Esophagus (tissue), 2 donors: ENCODE data around the gene MICU2. TPM values are rescaled to one million over a fixed set of nuclear protein-coding genes. Genes with fewer than 3 reads are reported as not detected.

Source experiments
- H3K27ac ChIP-seq, 2 donors: one replicate each; pipeline ENCODE4 v1.5.1; 2013; ENCODE audit warnings: low read depth in 2 of 2, mild to moderate bottlenecking in 2 of 2, inconsistent platforms in 1 of 2, low read length in 1 of 2, moderate library complexity in 1 of 2
- H3K27me3 ChIP-seq, 2 donors: one replicate each; pipeline ENCODE4 v1.6.1; 2013; ENCODE audit warnings: low read length in 2 of 2, control low read depth in 1 of 2, mild to moderate bottlenecking in 1 of 2; ENCODE audit not compliant: insufficient read depth in 2 of 2, control insufficient read depth in 1 of 2
- H3K36me3 ChIP-seq, 2 donors: one replicate each; pipeline ENCODE4 v1.6.1; 2013; ENCODE audit warnings: low read length in 1 of 2; ENCODE audit not compliant: control insufficient read depth in 2 of 2, insufficient read depth in 2 of 2
- H3K4me1 ChIP-seq, 2 donors: one replicate each; pipeline ENCODE4 v1.6.1; 2013; ENCODE audit warnings: low read length in 1 of 2; ENCODE audit not compliant: control insufficient read depth in 2 of 2, insufficient read depth in 2 of 2
- H3K4me3 ChIP-seq, 2 donors: one replicate each; pipeline ENCODE4 v1.5.1; 2013; ENCODE audit warnings: low read length in 2 of 2, mild to moderate bottlenecking in 2 of 2, low read depth in 1 of 2, moderate library complexity in 1 of 2
- H3K9me3 ChIP-seq, 2 donors: one replicate each; pipeline ENCODE4 v1.6.1; 2013; ENCODE audit warnings: mild to moderate bottlenecking in 2 of 2, low read depth in 1 of 2, low read length in 1 of 2, moderate library complexity in 1 of 2; ENCODE audit not compliant: control insufficient read depth in 2 of 2, insufficient read depth in 1 of 2
- WGBS, 2 donors: extraction: QIAGEN DNeasy Blood & Tissue Kit; methylation state at CpG; one replicate each; pipeline ENCODE4 v1.1.7; 2013; 5-methylcytosine and 5-hydroxymethylcytosine counted together
- polyA plus RNA-seq, 2 donors: library from polyadenylated mRNA; stranded (reverse); fragments of 200-250 nt; gene quantifications; one replicate each; pipeline ENCODE4 v1.2.3, GENCODE V29; 2013
- donor health status: healthy with polysubstance abuse.
- donor health status: Bipolar disorder and iron deficiency.

Gene MICU2
- polyA plus RNA-seq, 2 donors = 23.6 to 26.3 TPM

- no peak overlapping the region for H3K4me3 ChIP-seq
- no peaks in the 10 kb centered on the region for H3K27me3 ChIP-seq
- no peaks in the 10 kb centered on the region for H3K36me3 ChIP-seq
- no peak overlapping the region for H3K27ac ChIP-seq
- peaks cover 0 to 3% of the 10 kb centered on the region in 2 donors for H3K9me3 ChIP-seq
- no peaks in the 10 kb centered on the region for H3K4me1 ChIP-seq
- WGBS, 2 donors = 36 to 50% methylated on average over 6 of the region's 6 CpGs
These were observed 122.6 kb downstream of the MICU2 start for GRCh38 chr13:21481359-21481758.

- H3K9me3 ChIP-seq = peaks cover 0 to 3% of the 10 kb centered on the region in 2 donors
- no peaks in the 10 kb centered on the region for H3K4me1 ChIP-seq
- no peak overlapping the region for H3K27ac ChIP-seq
- 15 to 26% methylated on average over 8 of the region's 8 CpGs for WGBS, 2 donors
- no peaks in the 10 kb centered on the region for H3K27me3 ChIP-seq
- no peak overlapping the region for H3K4me3 ChIP-seq
- H3K36me3 ChIP-seq = no peaks in the 10 kb centered on the region
These were observed 124.8 kb downstream of the MICU2 start for GRCh38 chr13:21478881-21479808.

DNA sequence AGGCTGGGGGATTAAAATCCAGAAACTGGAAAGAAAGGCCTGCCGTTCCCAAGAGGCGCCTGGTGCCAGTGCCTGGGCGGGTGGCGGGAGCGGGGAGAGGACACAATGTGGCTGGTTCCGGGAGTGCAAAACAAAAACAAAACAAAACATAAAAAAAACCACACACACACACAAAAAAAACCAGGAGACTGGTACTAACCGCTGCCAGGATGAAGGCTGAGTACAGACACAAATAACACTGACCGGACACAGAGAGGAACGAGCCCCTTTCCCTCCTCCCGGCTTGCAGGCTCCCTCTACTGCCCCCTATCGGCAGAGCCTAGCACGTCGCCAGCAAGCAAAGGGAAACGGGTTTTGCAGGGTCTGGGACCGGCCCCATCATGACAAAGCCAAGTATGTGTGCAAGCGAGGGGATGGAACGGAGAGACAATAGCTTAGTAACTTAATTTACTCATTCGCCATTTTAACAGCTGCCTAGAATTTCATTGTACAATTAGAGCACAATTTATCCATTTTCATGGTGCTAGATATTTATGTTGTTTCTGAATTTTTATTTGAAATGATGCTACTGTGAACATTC is 127.0 kb downstream of the MICU2 start:
- peak overlapping the region; percentile 30 to 46 for H3K4me3 ChIP-seq
- no peaks in the 10 kb centered on the region for H3K36me3 ChIP-seq
- 5% methylated on average over 14 to 18 of the region's 18 CpGs for WGBS, 2 donors
- no peaks in the 10 kb centered on the region for H3K9me3 ChIP-seq
- H3K27ac ChIP-seq = peak overlapping the region in 1 of 2 donors; percentile 47
- no peaks in the 10 kb centered on the region for H3K27me3 ChIP-seq
- no peaks in the 10 kb centered on the region for H3K4me1 ChIP-seq

GRCh38 chr13:21475115-21475514 is 128.9 kb downstream of the MICU2 start:
- no peak overlapping the region for H3K27ac ChIP-seq
- H3K4me3 ChIP-seq = no peak overlapping the region
- no peaks in the 10 kb centered on the region for H3K4me1 ChIP-seq
- WGBS, 2 donors = 58 to 59% methylated on average over 6 of the region's 6 CpGs
- H3K27me3 ChIP-seq = no peaks in the 10 kb centered on the region
- no peaks in the 10 kb centered on the region for H3K9me3 ChIP-seq
- H3K36me3 ChIP-seq = no peaks in the 10 kb centered on the region

DNA sequence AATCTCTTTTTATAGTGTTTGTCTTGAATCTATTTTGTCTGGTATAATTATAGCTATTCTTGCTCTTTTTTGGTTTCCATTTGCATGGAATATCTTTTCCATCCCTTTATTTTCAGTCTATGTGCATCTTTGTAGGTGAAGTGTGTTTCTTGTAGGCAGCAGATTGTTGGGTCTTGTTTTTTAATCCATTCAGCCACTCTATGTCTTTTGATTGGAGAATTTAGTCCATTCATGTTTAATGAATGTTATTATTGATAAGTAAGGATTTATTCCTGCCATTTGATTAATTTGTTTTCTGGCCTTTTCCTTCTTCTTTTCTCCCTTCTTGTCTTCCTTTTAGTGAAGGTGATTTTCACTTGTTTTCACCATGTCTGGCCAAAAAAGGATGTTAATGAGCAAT is 133.2 kb downstream of the MICU2 start:
- H3K36me3 ChIP-seq = no peaks in the 10 kb centered on the region
- no peak overlapping the region for H3K27ac ChIP-seq
- no peaks in the 10 kb centered on the region for H3K9me3 ChIP-seq

DNA sequence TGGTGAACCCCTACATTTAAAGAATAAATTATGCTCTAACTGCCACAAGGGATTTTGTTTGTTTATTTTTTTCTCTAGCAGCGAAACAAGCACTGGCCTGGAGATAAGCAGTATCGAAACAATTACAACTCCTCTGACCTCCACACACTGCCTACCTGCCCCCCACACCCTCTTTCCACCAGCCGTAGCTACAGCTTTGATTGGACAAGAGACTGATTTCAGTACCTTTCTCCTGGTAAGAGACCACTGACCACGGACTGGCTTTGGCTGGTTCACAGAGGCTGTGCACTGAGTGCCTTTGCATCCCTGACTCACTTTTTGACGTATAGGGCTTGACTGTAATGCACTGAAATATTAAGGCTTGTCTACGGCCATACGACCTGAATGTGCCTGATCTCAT is 137.4 kb downstream of the MICU2 start:
- Histone ChIP-seq H3K9me3 (no peaks in the 10 kb centered on the region), H3K4me3 (no peak overlapping the region), H3K27me3 (no peaks in the 10 kb centered on the region), H3K27ac (no peak overlapping the region), H3K4me1 (no peaks in the 10 kb centered on the region), H3K36me3 (no peaks in the 10 kb centered on the region)
- 63 to 68% methylated on average over 7 of the region's 7 CpGs for WGBS, 2 donors

More for the DNA sequence above, 133.2 kb downstream of the MICU2 start:
- Histone ChIP-seq H3K27me3 (no peaks in the 10 kb centered on the region), H3K4me3 (no peak overlapping the region), H3K4me1 (no peaks in the 10 kb centered on the region)

DNA sequence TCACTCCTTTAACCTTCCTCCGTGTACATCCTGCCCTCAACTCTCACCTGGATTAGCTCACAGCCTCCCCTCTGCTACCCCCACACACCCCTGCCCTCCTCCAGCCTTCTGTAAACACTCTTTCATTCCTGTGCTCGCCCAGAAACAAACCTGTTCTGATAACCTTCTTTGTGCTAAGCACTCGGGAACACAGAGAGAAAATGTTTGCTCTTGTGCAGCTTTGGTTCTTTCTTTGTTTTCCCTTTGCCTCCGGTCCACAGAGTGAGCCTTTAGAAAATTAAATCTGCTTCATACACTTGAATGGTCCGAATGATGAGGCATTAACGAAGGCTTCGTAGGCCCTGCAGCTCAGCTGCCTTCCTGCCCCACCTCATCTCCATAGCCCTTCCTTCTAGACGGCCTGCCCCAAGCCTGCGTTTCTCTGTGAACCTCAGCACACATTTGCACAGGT is 138.2 kb downstream of the MICU2 start:
- Histone ChIP-seq H3K36me3 (no peaks in the 10 kb centered on the region), H3K4me1 (no peaks in the 10 kb centered on the region)

DNA sequence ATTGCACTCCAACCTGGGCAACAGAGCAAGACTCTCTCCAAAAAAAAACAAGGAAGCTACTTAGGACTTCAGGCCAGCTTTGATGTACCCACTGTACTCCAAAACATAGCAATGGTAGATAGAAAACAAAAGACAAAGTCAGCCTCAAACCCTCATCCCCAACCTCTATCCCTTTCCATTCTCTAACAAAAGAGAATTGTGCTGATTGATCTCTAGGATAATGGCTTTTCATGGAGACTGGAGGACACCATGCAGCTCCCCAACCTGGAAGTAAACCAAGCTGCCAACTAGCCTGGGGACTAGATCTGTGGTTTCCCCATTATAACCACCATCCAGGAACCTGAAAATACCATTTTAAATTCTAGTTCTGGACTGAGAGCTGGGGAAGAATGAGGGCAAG is 140.5 kb downstream of the MICU2 start:
- H3K36me3 ChIP-seq = no peaks in the 10 kb centered on the region
- no peaks in the 10 kb centered on the region for H3K9me3 ChIP-seq
- H3K4me1 ChIP-seq = no peaks in the 10 kb centered on the region
- no peak overlapping the region for H3K27ac ChIP-seq
- no peak overlapping the region for H3K4me3 ChIP-seq
- H3K27me3 ChIP-seq = no peaks in the 10 kb centered on the region

More for the DNA sequence above, 138.2 kb downstream of the MICU2 start:
- 47 to 52% methylated on average over 9 of the region's 9 CpGs for WGBS, 2 donors
- Histone ChIP-seq H3K27ac (no peak overlapping the region), H3K9me3 (no peaks in the 10 kb centered on the region), H3K27me3 (no peaks in the 10 kb centered on the region), H3K4me3 (no peak overlapping the region)

DNA sequence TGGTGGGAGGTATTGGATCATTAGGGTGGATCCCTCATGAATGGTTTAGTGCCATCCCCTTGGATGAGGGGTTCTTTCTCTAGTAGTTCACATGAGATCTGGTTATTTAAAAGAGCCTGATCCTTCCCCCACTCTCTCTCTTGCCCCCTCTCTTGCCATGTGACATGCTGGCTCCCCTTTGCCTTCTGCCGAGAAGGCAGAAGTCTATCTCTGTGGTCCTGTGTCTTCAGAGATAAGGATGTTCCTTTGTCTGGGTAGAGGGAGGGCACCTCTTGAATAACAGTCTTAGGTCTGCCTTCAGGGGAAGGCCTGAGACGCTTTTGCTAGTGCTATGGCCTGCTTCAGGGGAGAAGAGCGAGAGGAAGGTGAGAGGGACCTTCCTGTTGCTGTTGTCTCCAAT is 142.8 kb downstream of the MICU2 start:
- Histone ChIP-seq H3K9me3 (no peaks in the 10 kb centered on the region), H3K27ac (no peak overlapping the region), H3K36me3 (no peaks in the 10 kb centered on the region), H3K4me3 (no peak overlapping the region), H3K4me1 (no peaks in the 10 kb centered on the region), H3K27me3 (no peaks in the 10 kb centered on the region)
- WGBS, 2 donors = 78 to 81% methylated on average over 3 of the region's 3 CpGs
